Nephron (organoid): ENCODE results near the gene ZP2.
"Not testable (repeated sequence)": the region's sequence is repeated elsewhere in the genome, so short reads cannot be mapped to it uniquely, and the experiment has no call there.

Experiments used
- H3K27ac Mint-ChIP-seq, 3 experiments: 2 replicates each; pipeline ENCODE4 v1.8.0; 2020; ENCODE audit warnings: mixed read lengths in 3 of 3, mild to moderate bottlenecking in 2 of 3, moderate library complexity in 1 of 3
- H3K27me3 Mint-ChIP-seq: 2 replicates; pipeline ENCODE4 v1.8.0; 2021; ENCODE audit warnings: low read depth, mild to moderate bottlenecking, moderate library complexity, mixed read lengths
- H3K36me3 Mint-ChIP-seq: 2 replicates; pipeline ENCODE4 v1.8.0; 2020; ENCODE audit warnings: low read depth, mixed read lengths
- H3K4me1 Mint-ChIP-seq: 2 replicates; pipeline ENCODE4 v1.8.0; 2020; ENCODE audit warnings: mixed read lengths
- H3K4me3 Mint-ChIP-seq, 3 experiments: 2 replicates each; pipeline ENCODE4 v1.8.0; 2020; ENCODE audit warnings: mild to moderate bottlenecking in 3 of 3, mixed read lengths in 3 of 3, moderate library complexity in 2 of 3
- H3K9me3 Mint-ChIP-seq: 2 replicates; pipeline ENCODE4 v1.8.0; 2020; ENCODE audit warnings: mixed read lengths
- CTCF ChIP-seq, 3 experiments: fragments of 200-600 bp; sonication (generic); IDR thresholded peaks; one replicate each; pipeline ENCODE4 v1.5.0; 2021; ENCODE audit warnings: antibody characterized with exemption in 3 of 3; ENCODE audit not compliant: unreplicated experiment in 3 of 3

ZP2 gene

GRCh38 chr16:21157632-21158031, 53.7 kb downstream of the ZP2 start:
- Mint-ChIP-seq H3K36me3 (peaks cover 13% of the 10 kb centered on the region), H3K27ac (no peak overlapping the region), H3K4me3 (peak overlapping the region; percentile 91 to 94 (median 93)), H3K9me3 (no peaks in the 10 kb centered on the region), H3K27me3 (peaks cover 12% of the 10 kb centered on the region), H3K4me1 (peaks cover 36% of the 10 kb centered on the region)
- no peak for TF ChIP-seq CTCF (IDR thresholded peaks at IDR 0.05; ENCODE audit: unreplicated experiment in 3 of 3)

- TF ChIP-seq CTCF (IDR thresholded peaks at IDR 0.05; ENCODE audit: unreplicated experiment in 3 of 3) = peak; percentile 51 to 64 (median 62)
- peak overlapping the region; percentile 51 to 77 (median 74) for H3K4me3 Mint-ChIP-seq
- peaks cover 12% of the 10 kb centered on the region for H3K27me3 Mint-ChIP-seq
- H3K36me3 Mint-ChIP-seq = peaks cover 10% of the 10 kb centered on the region
- H3K9me3 Mint-ChIP-seq = no peaks in the 10 kb centered on the region
- H3K27ac Mint-ChIP-seq = no peak overlapping the region
- peaks cover 30% of the 10 kb centered on the region for H3K4me1 Mint-ChIP-seq
These were observed 54.5 kb downstream of the ZP2 start for GRCh38 chr16:21156767-21157467.

GRCh38 chr16:21156011-21156410, 55.4 kb downstream of the ZP2 start:
- not testable (repeated sequence) for H3K4me3 Mint-ChIP-seq, H3K36me3 Mint-ChIP-seq, H3K27ac Mint-ChIP-seq, H3K9me3 Mint-ChIP-seq
- Mint-ChIP-seq H3K4me1 (peaks cover 25% of the 10 kb centered on the region), H3K27me3 (peaks cover 12% of the 10 kb centered on the region)

GRCh38 chr16:21153124-21153729, 58.1 kb downstream of the ZP2 start:
- H3K4me1 Mint-ChIP-seq = peaks cover 13% of the 10 kb centered on the region
- not testable (repeated sequence) for H3K27me3 Mint-ChIP-seq, H3K36me3 Mint-ChIP-seq, H3K4me3 Mint-ChIP-seq, H3K9me3 Mint-ChIP-seq, H3K27ac Mint-ChIP-seq

- not testable (repeated sequence) for H3K36me3 Mint-ChIP-seq, H3K4me3 Mint-ChIP-seq, H3K27me3 Mint-ChIP-seq, H3K9me3 Mint-ChIP-seq, H3K27ac Mint-ChIP-seq
- H3K4me1 Mint-ChIP-seq = peaks cover 13% of the 10 kb centered on the region
These were observed 59.0 kb downstream of the ZP2 start for GRCh38 chr16:21152160-21153030.

- Mint-ChIP-seq H3K36me3 (no peaks in the 10 kb centered on the region), H3K27me3 (peaks cover 11% of the 10 kb centered on the region), H3K4me3 (peak within 1 kb of the TSS in 2 of 3 experiments; percentile 13 to 37)
These were observed 60.9 kb downstream of the ZP2 start, which contains the start of gene DNAH3 for GRCh38 chr16:21150375-21151001. TSS of gene DNAH3 (minus strand) at chr16:21150846. CDS start at chr16:21150319, 527 bp downstream.

More at GRCh38 chr16:21150375-21151001, 60.9 kb downstream of the ZP2 start, which contains the start of gene DNAH3:
- Mint-ChIP-seq H3K27ac (peak within 1 kb of the TSS; percentile 81 to 97 (median 83)), H3K9me3 (no peaks in the 10 kb centered on the region), H3K4me1 (peaks cover 8% of the 10 kb centered on the region)
- no peak for TF ChIP-seq CTCF (IDR thresholded peaks at IDR 0.05; ENCODE audit: unreplicated experiment in 3 of 3)
